GM23338 (cell line): ENCODE measurements around the gene ANKMY2. TPM values are rescaled to one million over a fixed set of nuclear protein-coding genes. Genes with fewer than 3 reads are reported as not detected.

Source experiments
- ATAC-seq: fragments of 200-7000 bp; cut with Tn5 transposase; 3 replicates; pipeline ENCODE4 v1.9.1; 2020
- DNase-seq: peaks from one replicate; pipeline ENCODE4 v3.0.0-alpha.2; 2015; ENCODE audit warnings: low spot score
- H2AFZ ChIP-seq: fragments of 200-600 bp; sonication (generic); 2 replicates; pipeline ENCODE4 v1.8.0; 2016; ENCODE audit warnings: antibody characterized with exemption, mild to moderate bottlenecking, moderate library complexity
- H3F3A ChIP-seq: fragments of 200-600 bp; sonication (generic); replicated peaks from 2 replicates; pipeline ENCODE4 v1.8.0; 2017; ENCODE audit warnings: antibody characterized with exemption, mixed run types, low read depth
- H3K27ac ChIP-seq: fragments of 200-600 bp; sonication (generic); 2 replicates; pipeline ENCODE4 v1.6.1; 2016; ENCODE audit warnings: low read depth
- H3K27me3 ChIP-seq: fragments of 200-600 bp; sonication (generic); 2 replicates; pipeline ENCODE4 v1.8.0; 2016; ENCODE audit warnings: mild to moderate bottlenecking, mixed run types, moderate library complexity; ENCODE audit not compliant: insufficient read depth
- H3K36me3 ChIP-seq: fragments of 200-600 bp; sonication (generic); 2 replicates; pipeline ENCODE4 v1.8.0; 2016; ENCODE audit warnings: mild to moderate bottlenecking; ENCODE audit not compliant: insufficient read depth
- H3K4me1 ChIP-seq: fragments of 200-600 bp; sonication (generic); 2 replicates; pipeline ENCODE4 v1.8.0; 2016; ENCODE audit warnings: mild to moderate bottlenecking, moderate library complexity; ENCODE audit not compliant: insufficient read depth
- H3K4me2 ChIP-seq: fragments of 200-600 bp; sonication (generic); 2 replicates; pipeline ENCODE4 v1.7.1; 2017; ENCODE audit warnings: mixed run types
- H3K4me3 ChIP-seq: fragments of 200-600 bp; sonication (generic); 2 replicates; pipeline ENCODE4 v1.6.1; 2016; ENCODE audit warnings: mixed run types
- H3K79me2 ChIP-seq: fragments of 200-600 bp; sonication (generic); replicated peaks from 2 replicates; pipeline ENCODE4 v1.8.0; 2017; ENCODE audit warnings: mild to moderate bottlenecking; ENCODE audit not compliant: insufficient read depth
- H3K9me2 ChIP-seq: fragments of 200-600 bp; sonication (generic); 2 replicates; pipeline ENCODE4 v1.8.0; 2017; ENCODE audit not compliant: insufficient read depth
- H4K20me1 ChIP-seq: fragments of 200-600 bp; sonication (generic); replicated peaks from 2 replicates; pipeline ENCODE4 v1.8.0; 2017; ENCODE audit warnings: mild to moderate bottlenecking; ENCODE audit not compliant: insufficient read depth
- H3K27ac Mint-ChIP-seq: 2 replicates; pipeline ENCODE4 v1.8.0; 2020; ENCODE audit warnings: inconsistent platforms, mild to moderate bottlenecking, moderate library complexity, mixed read lengths
- H3K27me3 Mint-ChIP-seq: 3 replicates; pipeline ENCODE4 v1.8.0; 2022; ENCODE audit warnings: low read depth, mild to moderate bottlenecking, moderate library complexity, mixed read lengths, inconsistent platforms; ENCODE audit not compliant: insufficient read depth, poor library complexity
- H3K36me3 Mint-ChIP-seq: 3 replicates; pipeline ENCODE4 v1.8.0; 2021; ENCODE audit warnings: low read depth, mild to moderate bottlenecking, inconsistent platforms, moderate library complexity, mixed read lengths
- H3K4me1 Mint-ChIP-seq: 3 replicates; pipeline ENCODE4 v1.8.0; 2020; ENCODE audit warnings: mild to moderate bottlenecking, inconsistent platforms, mixed read lengths
- H3K4me3 Mint-ChIP-seq: 3 replicates; pipeline ENCODE4 v1.8.0; 2021; ENCODE audit warnings: moderate library complexity, mild to moderate bottlenecking, inconsistent platforms, mixed read lengths
- H3K9me3 Mint-ChIP-seq: 3 replicates; pipeline ENCODE4 v1.8.0; 2020; ENCODE audit warnings: moderate library complexity, mild to moderate bottlenecking, inconsistent platforms, mixed read lengths
- EZH2phosphoT487 ChIP-seq: fragments of 200-600 bp; sonication (generic); IDR thresholded peaks from one replicate; pipeline ENCODE4 v1.8.1; 2018; ENCODE audit warnings: antibody characterized with exemption; ENCODE audit not compliant: unreplicated experiment
- JUNB ChIP-seq: IDR thresholded peaks from one replicate; pipeline ENCODE4 v1.6.1; 2016; ENCODE audit warnings: antibody characterized with exemption; ENCODE audit not compliant: unreplicated experiment
- NANOG ChIP-seq: IDR thresholded peaks from 2 replicates; pipeline ENCODE4 v1.6.1; 2016; ENCODE audit warnings: antibody characterized with exemption, borderline replicate concordance
- STAT1 ChIP-seq: IDR thresholded peaks from one replicate; pipeline ENCODE4 v1.6.1; 2016; ENCODE audit warnings: antibody characterized with exemption; ENCODE audit not compliant: unreplicated experiment
- polyA plus RNA-seq: library from polyadenylated mRNA; unstranded; fragments of >200 nt; fragmentation: Nextera tagmentation; extraction: Ambion mirVana; gene quantifications from 2 replicates; pipeline ENCODE4 v1.2.1, GENCODE V29; 2016
- total RNA-seq: library from RNA; depleted of rRNA; stranded (reverse); fragments of >200 nt; shearing (Covaris generic); gene quantifications from 2 replicates; pipeline ENCODE4 v1.2.3, GENCODE V29; 2014
- TF ChIP-seq, protein P1 (sequence below): IDR thresholded peaks from one replicate; pipeline ENCODE4 v1.6.1; 2018; ENCODE audit warnings: antibody characterized with exemption; ENCODE audit not compliant: unreplicated experiment
- TF ChIP-seq, protein P2 (sequence below): fragments of 250-450 bp; sonication (Bioruptor Pico); IDR thresholded peaks from 2 replicates; pipeline ENCODE4 v1.5.0; 2020; ENCODE audit warnings: mild to moderate bottlenecking, moderate library complexity

ANKMY2 gene
- total and polyA plus RNA-seq, 2 experiments from 2014 or later = 4.4 to 9.5 TPM

DNA sequence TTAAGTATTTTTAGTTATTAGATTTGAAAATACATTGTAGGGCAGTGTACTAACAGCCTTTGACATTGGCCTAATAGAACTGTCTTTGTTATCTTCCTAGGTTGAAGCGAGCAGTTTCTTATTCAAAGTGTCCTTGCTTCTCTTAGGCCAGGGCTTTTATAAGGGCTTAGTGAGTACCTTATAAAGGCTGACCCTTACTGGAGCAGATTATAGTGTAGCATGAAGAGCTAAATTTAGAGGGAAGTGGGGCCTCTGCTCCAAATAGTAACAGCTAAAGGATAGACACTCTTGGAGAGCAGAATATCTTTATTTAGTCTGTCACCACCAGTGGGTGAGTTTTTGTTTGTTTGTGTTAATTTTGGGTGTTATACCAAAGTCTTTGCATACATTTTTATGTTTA lies 16.4 kb upstream of the ANKMY2 start:
- Mint-ChIP-seq H3K4me3 (no peak overlapping the region), H3K36me3 (peaks cover 10% of the 10 kb centered on the region), H3K4me1 (peaks cover 40% of the 10 kb centered on the region), H3K27ac (no peak overlapping the region), H3K9me3 (no peaks in the 10 kb centered on the region), H3K27me3 (peaks cover 1% of the 10 kb centered on the region)
- Histone ChIP-seq H3K36me3 (no peaks in the 10 kb centered on the region), H3K4me3 (no peak overlapping the region), H3K27ac (no peak overlapping the region), H3K79me2 (peaks cover 86% of the 10 kb centered on the region), H2AFZ (no peak overlapping the region), H3K9me2 (no peaks in the 10 kb centered on the region), H3K4me1 (peaks cover 41% of the 10 kb centered on the region), H3K4me2 (no peak overlapping the region; the same call in 1 of the 2 replicates), H3F3A (no peaks in the 10 kb centered on the region), H3K27me3 (no peaks in the 10 kb centered on the region), H4K20me1 (peaks cover 19% of the 10 kb centered on the region; the same call in 1 of the 2 replicates)
- no peak for DNase-seq
- ATAC-seq = no peak; the same call in 2 of the 3 replicates
- TF ChIP-seq EZH2phosphoT487 (no peak), JUNB (no peak), NANOG (no peak), STAT1 (no peak)
- TF ChIP-seq, protein P1, sequence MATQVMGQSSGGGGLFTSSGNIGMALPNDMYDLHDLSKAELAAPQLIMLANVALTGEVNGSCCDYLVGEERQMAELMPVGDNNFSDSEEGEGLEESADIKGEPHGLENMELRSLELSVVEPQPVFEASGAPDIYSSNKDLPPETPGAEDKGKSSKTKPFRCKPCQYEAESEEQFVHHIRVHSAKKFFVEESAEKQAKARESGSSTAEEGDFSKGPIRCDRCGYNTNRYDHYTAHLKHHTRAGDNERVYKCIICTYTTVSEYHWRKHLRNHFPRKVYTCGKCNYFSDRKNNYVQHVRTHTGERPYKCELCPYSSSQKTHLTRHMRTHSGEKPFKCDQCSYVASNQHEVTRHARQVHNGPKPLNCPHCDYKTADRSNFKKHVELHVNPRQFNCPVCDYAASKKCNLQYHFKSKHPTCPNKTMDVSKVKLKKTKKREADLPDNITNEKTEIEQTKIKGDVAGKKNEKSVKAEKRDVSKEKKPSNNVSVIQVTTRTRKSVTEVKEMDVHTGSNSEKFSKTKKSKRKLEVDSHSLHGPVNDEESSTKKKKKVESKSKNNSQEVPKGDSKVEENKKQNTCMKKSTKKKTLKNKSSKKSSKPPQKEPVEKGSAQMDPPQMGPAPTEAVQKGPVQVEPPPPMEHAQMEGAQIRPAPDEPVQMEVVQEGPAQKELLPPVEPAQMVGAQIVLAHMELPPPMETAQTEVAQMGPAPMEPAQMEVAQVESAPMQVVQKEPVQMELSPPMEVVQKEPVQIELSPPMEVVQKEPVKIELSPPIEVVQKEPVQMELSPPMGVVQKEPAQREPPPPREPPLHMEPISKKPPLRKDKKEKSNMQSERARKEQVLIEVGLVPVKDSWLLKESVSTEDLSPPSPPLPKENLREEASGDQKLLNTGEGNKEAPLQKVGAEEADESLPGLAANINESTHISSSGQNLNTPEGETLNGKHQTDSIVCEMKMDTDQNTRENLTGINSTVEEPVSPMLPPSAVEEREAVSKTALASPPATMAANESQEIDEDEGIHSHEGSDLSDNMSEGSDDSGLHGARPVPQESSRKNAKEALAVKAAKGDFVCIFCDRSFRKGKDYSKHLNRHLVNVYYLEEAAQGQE = no peak
- TF ChIP-seq, protein P2, sequence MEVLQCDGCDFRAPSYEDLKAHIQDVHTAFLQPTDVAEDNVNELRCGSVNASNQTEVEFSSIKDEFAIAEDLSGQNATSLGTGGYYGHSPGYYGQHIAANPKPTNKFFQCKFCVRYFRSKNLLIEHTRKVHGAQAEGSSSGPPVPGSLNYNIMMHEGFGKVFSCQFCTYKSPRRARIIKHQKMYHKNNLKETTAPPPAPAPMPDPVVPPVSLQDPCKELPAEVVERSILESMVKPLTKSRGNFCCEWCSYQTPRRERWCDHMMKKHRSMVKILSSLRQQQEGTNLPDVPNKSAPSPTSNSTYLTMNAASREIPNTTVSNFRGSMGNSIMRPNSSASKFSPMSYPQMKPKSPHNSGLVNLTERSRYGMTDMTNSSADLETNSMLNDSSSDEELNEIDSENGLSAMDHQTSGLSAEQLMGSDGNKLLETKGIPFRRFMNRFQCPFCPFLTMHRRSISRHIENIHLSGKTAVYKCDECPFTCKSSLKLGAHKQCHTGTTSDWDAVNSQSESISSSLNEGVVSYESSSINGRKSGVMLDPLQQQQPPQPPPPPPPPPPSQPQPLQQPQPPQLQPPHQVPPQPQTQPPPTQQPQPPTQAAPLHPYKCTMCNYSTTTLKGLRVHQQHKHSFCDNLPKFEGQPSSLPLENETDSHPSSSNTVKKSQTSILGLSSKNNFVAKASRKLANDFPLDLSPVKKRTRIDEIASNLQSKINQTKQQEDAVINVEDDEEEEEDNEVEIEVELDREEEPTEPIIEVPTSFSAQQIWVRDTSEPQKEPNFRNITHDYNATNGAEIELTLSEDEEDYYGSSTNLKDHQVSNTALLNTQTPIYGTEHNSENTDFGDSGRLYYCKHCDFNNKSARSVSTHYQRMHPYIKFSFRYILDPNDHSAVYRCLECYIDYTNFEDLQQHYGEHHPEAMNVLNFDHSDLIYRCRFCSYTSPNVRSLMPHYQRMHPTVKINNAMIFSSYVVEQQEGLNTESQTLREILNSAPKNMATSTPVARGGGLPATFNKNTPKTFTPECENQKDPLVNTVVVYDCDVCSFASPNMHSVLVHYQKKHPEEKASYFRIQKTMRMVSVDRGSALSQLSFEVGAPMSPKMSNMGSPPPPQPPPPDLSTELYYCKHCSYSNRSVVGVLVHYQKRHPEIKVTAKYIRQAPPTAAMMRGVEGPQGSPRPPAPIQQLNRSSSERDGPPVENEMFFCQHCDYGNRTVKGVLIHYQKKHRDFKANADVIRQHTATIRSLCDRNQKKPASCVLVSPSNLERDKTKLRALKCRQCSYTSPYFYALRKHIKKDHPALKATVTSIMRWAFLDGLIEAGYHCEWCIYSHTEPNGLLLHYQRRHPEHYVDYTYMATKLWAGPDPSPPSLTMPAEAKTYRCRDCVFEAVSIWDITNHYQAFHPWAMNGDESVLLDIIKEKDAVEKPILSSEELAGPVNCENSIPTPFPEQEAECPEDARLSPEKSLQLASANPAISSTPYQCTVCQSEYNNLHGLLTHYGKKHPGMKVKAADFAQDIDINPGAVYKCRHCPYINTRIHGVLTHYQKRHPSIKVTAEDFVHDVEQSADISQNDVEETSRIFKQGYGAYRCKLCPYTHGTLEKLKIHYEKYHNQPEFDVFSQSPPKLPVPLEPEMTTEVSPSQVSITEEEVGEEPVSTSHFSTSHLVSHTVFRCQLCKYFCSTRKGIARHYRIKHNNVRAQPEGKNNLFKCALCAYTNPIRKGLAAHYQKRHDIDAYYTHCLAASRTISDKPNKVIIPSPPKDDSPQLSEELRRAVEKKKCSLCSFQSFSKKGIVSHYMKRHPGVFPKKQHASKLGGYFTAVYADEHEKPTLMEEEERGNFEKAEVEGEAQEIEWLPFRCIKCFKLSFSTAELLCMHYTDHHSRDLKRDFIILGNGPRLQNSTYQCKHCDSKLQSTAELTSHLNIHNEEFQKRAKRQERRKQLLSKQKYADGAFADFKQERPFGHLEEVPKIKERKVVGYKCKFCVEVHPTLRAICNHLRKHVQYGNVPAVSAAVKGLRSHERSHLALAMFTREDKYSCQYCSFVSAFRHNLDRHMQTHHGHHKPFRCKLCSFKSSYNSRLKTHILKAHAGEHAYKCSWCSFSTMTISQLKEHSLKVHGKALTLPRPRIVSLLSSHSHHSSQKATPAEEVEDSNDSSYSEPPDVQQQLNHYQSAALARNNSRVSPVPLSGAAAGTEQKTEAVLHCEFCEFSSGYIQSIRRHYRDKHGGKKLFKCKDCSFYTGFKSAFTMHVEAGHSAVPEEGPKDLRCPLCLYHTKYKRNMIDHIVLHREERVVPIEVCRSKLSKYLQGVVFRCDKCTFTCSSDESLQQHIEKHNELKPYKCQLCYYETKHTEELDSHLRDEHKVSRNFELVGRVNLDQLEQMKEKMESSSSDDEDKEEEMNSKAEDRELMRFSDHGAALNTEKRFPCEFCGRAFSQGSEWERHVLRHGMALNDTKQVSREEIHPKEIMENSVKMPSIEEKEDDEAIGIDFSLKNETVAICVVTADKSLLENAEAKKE (CRISPR knock-in tag) = no peak
